OCI-LY7 (cell line): ENCODE results near the gene AKAP12.

ENCODE experiments used
- CTCF ChIP-seq: fragments of 200-600 bp; sonication (generic); conservative IDR thresholded peaks from 2 replicates; pipeline ENCODE4 v1.5.1; 2014; ENCODE audit warnings: mild to moderate bottlenecking, antibody characterized with exemption, low read length, moderate library complexity, mixed read lengths
- EZH2phosphoT487 ChIP-seq: fragments of 200-600 bp; sonication (generic); IDR thresholded peaks from 2 replicates; pipeline ENCODE4 v1.6.1; 2018; ENCODE audit warnings: low read depth, borderline replicate concordance, mild to moderate bottlenecking, mixed run types, antibody characterized with exemption, low read length, moderate library complexity, mixed read lengths

GRCh38 chr6:151350442-151351145 is 110.8 kb downstream of the AKAP12 start:
- TF ChIP-seq CTCF (no peak), EZH2phosphoT487 (no peak)
